Stimulated activated effector memory CD8-positive, alpha-beta T cell treated with anti-CD3 and anti-CD28 coated beads, Interleukin-12 subunit alpha, Interleukin-12 subunit beta, amount 100 ng/mL, for 72 hours (primary cell): ENCODE data around the gene TMEM178B.

ENCODE experiments used
- ATAC-seq: fragments of 150-1000 bp; cut with Tn5 transposase; 2 replicates; pipeline ENCODE4 v1.10.0; 2021
- DNase-seq, 2 donors: peaks; one replicate each; pipeline ENCODE4 v3.0.0; 2021 to 2022; ENCODE audit warnings: low spot score in 2 of 2
- H3K27ac Mint-ChIP-seq: one replicate; pipeline ENCODE4 v1.8.0; 2022; ENCODE audit warnings: mild to moderate bottlenecking, mixed read lengths
- H3K36me3 Mint-ChIP-seq: one replicate; pipeline ENCODE4 v1.8.0; 2022; ENCODE audit warnings: mild to moderate bottlenecking, mixed read lengths
- H3K4me1 Mint-ChIP-seq: one replicate; pipeline ENCODE4 v1.8.0; 2022; ENCODE audit warnings: mixed read lengths
- H3K4me3 Mint-ChIP-seq: one replicate; pipeline ENCODE4 v1.8.0; 2022; ENCODE audit warnings: mild to moderate bottlenecking, mixed read lengths
- H3K9me3 Mint-ChIP-seq: one replicate; pipeline ENCODE4 v1.8.0; 2022; ENCODE audit warnings: mixed read lengths

The TMEM178B gene

GRCh38 chr7:141203177-141203576 lies 129.3 kb downstream of the TMEM178B start:
- ATAC-seq = no peak
- H3K27ac Mint-ChIP-seq = no peak overlapping the region
- H3K36me3 Mint-ChIP-seq = no peaks in the 10 kb centered on the region
- no peak for DNase-seq
- H3K9me3 Mint-ChIP-seq = no peaks in the 10 kb centered on the region
- no peak overlapping the region for H3K4me3 Mint-ChIP-seq
- no peaks in the 10 kb centered on the region for H3K4me1 Mint-ChIP-seq

GRCh38 chr7:141203586-141203985 lies 129.7 kb downstream of the TMEM178B start:
- H3K27ac Mint-ChIP-seq = no peak overlapping the region
- ATAC-seq (no peak), DNase-seq (no peak)
- no peaks in the 10 kb centered on the region for H3K36me3 Mint-ChIP-seq
- H3K9me3 Mint-ChIP-seq = no peaks in the 10 kb centered on the region
- H3K4me1 Mint-ChIP-seq = no peaks in the 10 kb centered on the region
- H3K4me3 Mint-ChIP-seq = no peak overlapping the region

GRCh38 chr7:141207661-141208060 lies 133.8 kb downstream of the TMEM178B start:
- Mint-ChIP-seq H3K27ac (no peak overlapping the region), H3K4me3 (no peak overlapping the region), H3K36me3 (no peaks in the 10 kb centered on the region), H3K9me3 (no peaks in the 10 kb centered on the region), H3K4me1 (no peaks in the 10 kb centered on the region)
- ATAC-seq (no peak), DNase-seq (no peak)

- Mint-ChIP-seq H3K27ac (no peak overlapping the region), H3K4me3 (no peak overlapping the region), H3K9me3 (no peaks in the 10 kb centered on the region), H3K4me1 (no peaks in the 10 kb centered on the region), H3K36me3 (no peaks in the 10 kb centered on the region)
- DNase-seq = no peak
- no peak for ATAC-seq
Observed at GRCh38 chr7:141208539-141208938, 134.7 kb downstream of the TMEM178B start.

GRCh38 chr7:141209454-141209853 lies 135.6 kb downstream of the TMEM178B start:
- ATAC-seq (no peak), DNase-seq (no peak)
- no peak overlapping the region for H3K27ac Mint-ChIP-seq
- no peaks in the 10 kb centered on the region for H3K36me3 Mint-ChIP-seq
- no peak overlapping the region for H3K4me3 Mint-ChIP-seq
- no peaks in the 10 kb centered on the region for H3K9me3 Mint-ChIP-seq
- H3K4me1 Mint-ChIP-seq = no peaks in the 10 kb centered on the region

GRCh38 chr7:141210862-141211261 lies 137.0 kb downstream of the TMEM178B start:
- Mint-ChIP-seq H3K9me3 (no peaks in the 10 kb centered on the region), H3K27ac (no peak overlapping the region), H3K4me3 (no peak overlapping the region), H3K4me1 (no peaks in the 10 kb centered on the region), H3K36me3 (peaks cover 3% of the 10 kb centered on the region)
- ATAC-seq (no peak), DNase-seq (no peak)

- ATAC-seq (no peak), DNase-seq (no peak)
- H3K9me3 Mint-ChIP-seq = no peaks in the 10 kb centered on the region
- no peak overlapping the region for H3K4me3 Mint-ChIP-seq
- no peaks in the 10 kb centered on the region for H3K4me1 Mint-ChIP-seq
- peaks cover 5% of the 10 kb centered on the region for H3K36me3 Mint-ChIP-seq
- no peak overlapping the region for H3K27ac Mint-ChIP-seq
Observed at GRCh38 chr7:141213226-141213625, 139.4 kb downstream of the TMEM178B start.

GRCh38 chr7:141217938-141218337 lies 144.1 kb downstream of the TMEM178B start:
- no peaks in the 10 kb centered on the region for H3K9me3 Mint-ChIP-seq
- peaks cover 5% of the 10 kb centered on the region for H3K36me3 Mint-ChIP-seq
- no peak overlapping the region for H3K4me3 Mint-ChIP-seq
- DNase-seq = no peak
- ATAC-seq = peak; percentile 11
- H3K27ac Mint-ChIP-seq = no peak overlapping the region
- no peaks in the 10 kb centered on the region for H3K4me1 Mint-ChIP-seq

GRCh38 chr7:141218941-141219340 lies 145.1 kb downstream of the TMEM178B start:
- no peak for ATAC-seq
- no peak for DNase-seq
- H3K36me3 Mint-ChIP-seq = peaks cover 5% of the 10 kb centered on the region

GRCh38 chr7:141220263-141220880 lies 146.5 kb downstream of the TMEM178B start:
- H3K9me3 Mint-ChIP-seq = no peaks in the 10 kb centered on the region

More at GRCh38 chr7:141218941-141219340, 145.1 kb downstream of the TMEM178B start:
- Mint-ChIP-seq H3K27ac (no peak overlapping the region), H3K4me3 (no peak overlapping the region), H3K9me3 (no peaks in the 10 kb centered on the region), H3K4me1 (no peaks in the 10 kb centered on the region)

GRCh38 chr7:141221007-141221612 lies 147.2 kb downstream of the TMEM178B start:
- H3K4me1 Mint-ChIP-seq = no peaks in the 10 kb centered on the region
- no peak overlapping the region for H3K4me3 Mint-ChIP-seq
- no peak overlapping the region for H3K27ac Mint-ChIP-seq
- H3K36me3 Mint-ChIP-seq = no peaks in the 10 kb centered on the region
- ATAC-seq (no peak), DNase-seq (no peak)
- no peaks in the 10 kb centered on the region for H3K9me3 Mint-ChIP-seq

More at GRCh38 chr7:141220263-141220880, 146.5 kb downstream of the TMEM178B start:
- ATAC-seq (no peak), DNase-seq (no peak)
- Mint-ChIP-seq H3K36me3 (peaks cover 5% of the 10 kb centered on the region), H3K27ac (no peak overlapping the region), H3K4me1 (no peaks in the 10 kb centered on the region), H3K4me3 (no peak overlapping the region)

GRCh38 chr7:141225916-141226618 lies 152.2 kb downstream of the TMEM178B start:
- DNase-seq = no peak
- Mint-ChIP-seq H3K9me3 (no peaks in the 10 kb centered on the region), H3K4me3 (no peak overlapping the region), H3K36me3 (no peaks in the 10 kb centered on the region), H3K4me1 (no peaks in the 10 kb centered on the region), H3K27ac (no peak overlapping the region)
- ATAC-seq = peak; percentile 62

- no peaks in the 10 kb centered on the region for H3K9me3 Mint-ChIP-seq
- no peak overlapping the region for H3K27ac Mint-ChIP-seq
- H3K4me3 Mint-ChIP-seq = no peak overlapping the region
- no peaks in the 10 kb centered on the region for H3K36me3 Mint-ChIP-seq
- ATAC-seq (no peak), DNase-seq (no peak)
- H3K4me1 Mint-ChIP-seq = no peaks in the 10 kb centered on the region
Observed at GRCh38 chr7:141227454-141227853, 153.6 kb downstream of the TMEM178B start.

- ATAC-seq (no peak), DNase-seq (no peak)
- H3K36me3 Mint-ChIP-seq = no peaks in the 10 kb centered on the region
- H3K4me1 Mint-ChIP-seq = no peaks in the 10 kb centered on the region
- no peak overlapping the region for H3K4me3 Mint-ChIP-seq
- H3K9me3 Mint-ChIP-seq = no peaks in the 10 kb centered on the region
- no peak overlapping the region for H3K27ac Mint-ChIP-seq
Observed at GRCh38 chr7:141228482-141228881, 154.6 kb downstream of the TMEM178B start.

- no peaks in the 10 kb centered on the region for H3K36me3 Mint-ChIP-seq
- H3K4me3 Mint-ChIP-seq = no peak overlapping the region
- DNase-seq = no peak
- H3K27ac Mint-ChIP-seq = no peak overlapping the region
- ATAC-seq = no peak
- no peaks in the 10 kb centered on the region for H3K9me3 Mint-ChIP-seq
- no peaks in the 10 kb centered on the region for H3K4me1 Mint-ChIP-seq
Observed at GRCh38 chr7:141231018-141231792, 157.3 kb downstream of the TMEM178B start.
